Hepatocyte (in vitro differentiated cells): ENCODE data around the gene POU5F1. TPM values are rescaled to one million over a fixed set of nuclear protein-coding genes. Genes with fewer than 3 reads are reported as not detected.

Experiments
- DNase-seq: peaks from one replicate; pipeline ENCODE4 v3.0.0-alpha.2; 2016; ENCODE audit warnings: low spot score
- H2AFZ ChIP-seq: fragments of 200-600 bp; sonication (generic); 2 replicates; pipeline ENCODE4 v1.6.0; 2016; ENCODE audit warnings: antibody characterized with exemption, mild to moderate bottlenecking
- H3K27ac ChIP-seq: fragments of 200-600 bp; sonication (generic); 2 replicates; pipeline ENCODE4 v1.5.1; 2016; ENCODE audit warnings: mild to moderate bottlenecking
- H3K27me3 ChIP-seq: fragments of 200-600 bp; sonication (generic); 2 replicates; pipeline ENCODE4 v1.6.1; 2016
- H3K36me3 ChIP-seq: fragments of 200-600 bp; sonication (generic); replicated peaks from 2 replicates; pipeline ENCODE4 v1.5.1; 2016; ENCODE audit warnings: low read depth; ENCODE audit not compliant: insufficient read depth
- H3K4me1 ChIP-seq: fragments of 200-600 bp; sonication (generic); 2 replicates; pipeline ENCODE4 v1.5.1; 2016; ENCODE audit warnings: mild to moderate bottlenecking, moderate library complexity; ENCODE audit not compliant: insufficient read depth
- H3K4me2 ChIP-seq: fragments of 200-600 bp; sonication (generic); 2 replicates; pipeline ENCODE4 v1.6.0; 2016
- H3K4me3 ChIP-seq: fragments of 200-600 bp; sonication (generic); 2 replicates; pipeline ENCODE4 v1.5.1; 2016; ENCODE audit warnings: mild to moderate bottlenecking
- H3K79me2 ChIP-seq: fragments of 200-600 bp; sonication (generic); 2 replicates; pipeline ENCODE4 v1.6.0; 2017; ENCODE audit warnings: mild to moderate bottlenecking
- H3K9me2 ChIP-seq: fragments of 200-600 bp; sonication (generic); replicated peaks from 2 replicates; pipeline ENCODE4 v1.6.0; 2017; ENCODE audit warnings: mild to moderate bottlenecking; ENCODE audit not compliant: insufficient read depth
- H3K9me3 ChIP-seq: fragments of 200-600 bp; sonication (generic); 2 replicates; pipeline ENCODE4 v1.5.1; 2016; ENCODE audit warnings: low read depth, mild to moderate bottlenecking
- H4K20me1 ChIP-seq: fragments of 200-600 bp; sonication (generic); 2 replicates; pipeline ENCODE4 v1.6.0; 2016; ENCODE audit warnings: mild to moderate bottlenecking; ENCODE audit not compliant: insufficient read depth, poor library complexity, severe bottlenecking
- EZH2 ChIP-seq: fragments of 200-600 bp; sonication (generic); IDR thresholded peaks from 2 replicates; pipeline ENCODE4 v1.6.1; 2016; ENCODE audit warnings: antibody characterized with exemption, mild to moderate bottlenecking, borderline replicate concordance
- EZH2phosphoT487 ChIP-seq: fragments of 200-600 bp; sonication (generic); IDR thresholded peaks from one replicate; pipeline ENCODE4 v1.6.1; 2018; ENCODE audit warnings: antibody characterized with exemption, mild to moderate bottlenecking, low read depth, moderate library complexity; ENCODE audit not compliant: unreplicated experiment, severe bottlenecking
- WGBS: methylation state at CpG from one replicate; pipeline ENCODE4 v1.1.6; 2016; ENCODE audit warnings: low lambda C conversion rate; ENCODE audit errors: missing lambda C conversion rate; 5-methylcytosine and 5-hydroxymethylcytosine counted together
- polyA plus RNA-seq: library from polyadenylated mRNA; unstranded; fragments of >200 nt; fragmentation: Nextera tagmentation; extraction: Ambion mirVana; gene quantifications from 2 replicates; pipeline ENCODE4 v1.2.1, GENCODE V29; 2016
- total RNA-seq: library from RNA; depleted of rRNA; stranded (reverse); fragments of >200 nt; gene quantifications from 2 replicates; pipeline ENCODE4 v1.2.3, GENCODE V29; 2014
- TF ChIP-seq, protein P1 (sequence below): fragments of 200-600 bp; sonication (generic); IDR thresholded peaks from 2 replicates; pipeline ENCODE4 v1.5.1; 2016; ENCODE audit warnings: antibody characterized with exemption, mild to moderate bottlenecking; ENCODE audit not compliant: poor library complexity

Gene POU5F1
- total and polyA plus RNA-seq, 2 experiments from 2014 or later: 1.1 to 1.8 TPM

- no peaks in the 10 kb centered on the region for H3K9me3 ChIP-seq
- no peaks in the 10 kb centered on the region for H3K36me3 ChIP-seq
- no peak overlapping the region for H2AFZ ChIP-seq
- H4K20me1 ChIP-seq: no peaks in the 10 kb centered on the region
- H3K79me2 ChIP-seq: no peaks in the 10 kb centered on the region
- DNase-seq: no peak
- H3K27me3 ChIP-seq: no peaks in the 10 kb centered on the region
- no peak overlapping the region for H3K4me3 ChIP-seq
- H3K9me2 ChIP-seq: no peaks in the 10 kb centered on the region
- H3K27ac ChIP-seq: no peak overlapping the region
- H3K4me2 ChIP-seq: no peak overlapping the region
- TF ChIP-seq EZH2: no peak
- TF ChIP-seq, protein P1, sequence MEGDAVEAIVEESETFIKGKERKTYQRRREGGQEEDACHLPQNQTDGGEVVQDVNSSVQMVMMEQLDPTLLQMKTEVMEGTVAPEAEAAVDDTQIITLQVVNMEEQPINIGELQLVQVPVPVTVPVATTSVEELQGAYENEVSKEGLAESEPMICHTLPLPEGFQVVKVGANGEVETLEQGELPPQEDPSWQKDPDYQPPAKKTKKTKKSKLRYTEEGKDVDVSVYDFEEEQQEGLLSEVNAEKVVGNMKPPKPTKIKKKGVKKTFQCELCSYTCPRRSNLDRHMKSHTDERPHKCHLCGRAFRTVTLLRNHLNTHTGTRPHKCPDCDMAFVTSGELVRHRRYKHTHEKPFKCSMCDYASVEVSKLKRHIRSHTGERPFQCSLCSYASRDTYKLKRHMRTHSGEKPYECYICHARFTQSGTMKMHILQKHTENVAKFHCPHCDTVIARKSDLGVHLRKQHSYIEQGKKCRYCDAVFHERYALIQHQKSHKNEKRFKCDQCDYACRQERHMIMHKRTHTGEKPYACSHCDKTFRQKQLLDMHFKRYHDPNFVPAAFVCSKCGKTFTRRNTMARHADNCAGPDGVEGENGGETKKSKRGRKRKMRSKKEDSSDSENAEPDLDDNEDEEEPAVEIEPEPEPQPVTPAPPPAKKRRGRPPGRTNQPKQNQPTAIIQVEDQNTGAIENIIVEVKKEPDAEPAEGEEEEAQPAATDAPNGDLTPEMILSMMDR: no peak
- TF ChIP-seq EZH2phosphoT487: no peak
- 98% methylated on average over 3 of the region's 3 CpGs for WGBS
- peaks cover 3% of the 10 kb centered on the region for H3K4me1 ChIP-seq
These were observed 39.7 kb downstream of the POU5F1 start for GRCh38 chr6:31130751-31131150.

DNA sequence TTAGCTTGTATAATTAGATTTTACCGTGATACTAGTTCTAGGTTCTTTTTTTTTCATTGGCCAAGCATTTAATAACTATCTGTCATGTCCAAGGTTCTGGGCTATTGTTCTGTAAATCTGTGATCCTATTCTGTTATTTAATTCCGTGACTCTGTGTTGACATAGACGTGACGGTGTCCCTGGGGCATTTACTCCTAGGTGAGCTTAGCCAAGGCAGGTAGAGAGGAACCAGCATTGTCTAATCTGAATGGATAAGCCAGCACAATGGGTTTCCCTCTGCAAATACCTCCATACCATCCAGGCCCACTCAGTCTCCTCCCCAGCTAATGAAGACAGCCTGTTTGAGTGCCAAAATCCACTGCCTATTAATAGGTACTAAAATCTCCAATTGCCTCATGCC, 41.4 kb downstream of the POU5F1 start:
- Histone ChIP-seq H3K9me3 (no peaks in the 10 kb centered on the region), H3K4me2 (no peak overlapping the region), H3K4me3 (no peak overlapping the region), H3K36me3 (no peaks in the 10 kb centered on the region), H3K27me3 (no peaks in the 10 kb centered on the region), H4K20me1 (no peaks in the 10 kb centered on the region), H3K27ac (no peak overlapping the region), H3K79me2 (no peaks in the 10 kb centered on the region), H3K4me1 (peaks cover 3% of the 10 kb centered on the region), H3K9me2 (no peaks in the 10 kb centered on the region), H2AFZ (no peak overlapping the region)
- TF ChIP-seq, protein P1: no peak
- no peak for TF ChIP-seq EZH2
- TF ChIP-seq EZH2phosphoT487: no peak
- no peak for DNase-seq
- 45% methylated on average over 4 of the region's 4 CpGs for WGBS

GRCh38 chr6:31128093-31128676, 42.3 kb downstream of the POU5F1 start:
- 8% methylated on average over 8 of the region's 8 CpGs for WGBS
- Histone ChIP-seq H4K20me1 (no peaks in the 10 kb centered on the region), H2AFZ (no peak overlapping the region)

More at GRCh38 chr6:31128093-31128676, 42.3 kb downstream of the POU5F1 start:
- no peak overlapping the region for H3K4me3 ChIP-seq
- no peaks in the 10 kb centered on the region for H3K27me3 ChIP-seq
- H3K36me3 ChIP-seq: no peaks in the 10 kb centered on the region
- no peak overlapping the region for H3K27ac ChIP-seq
- H3K9me2 ChIP-seq: no peaks in the 10 kb centered on the region
- DNase-seq: peak; percentile 81
- no peaks in the 10 kb centered on the region for H3K9me3 ChIP-seq
- peaks cover 3% of the 10 kb centered on the region for H3K4me1 ChIP-seq
- no peak overlapping the region for H3K4me2 ChIP-seq
- TF ChIP-seq, protein P1: peak; percentile 81
- no peak for TF ChIP-seq EZH2phosphoT487
- H3K79me2 ChIP-seq: no peaks in the 10 kb centered on the region
